Hippocampal formation (tissue), 2 donors: ENCODE measurements around the gene P2RX6.

Experiments used
- DNase-seq, 2 donors: peaks; one replicate each; lab custom pipeline; 2025; lab: John Stamatoyannopoulos, UW

The P2RX6 gene

GRCh38 chr22:21075516-21076138 lies 60.7 kb downstream of the P2RX6 start:
- no peak for DNase-seq

DNA sequence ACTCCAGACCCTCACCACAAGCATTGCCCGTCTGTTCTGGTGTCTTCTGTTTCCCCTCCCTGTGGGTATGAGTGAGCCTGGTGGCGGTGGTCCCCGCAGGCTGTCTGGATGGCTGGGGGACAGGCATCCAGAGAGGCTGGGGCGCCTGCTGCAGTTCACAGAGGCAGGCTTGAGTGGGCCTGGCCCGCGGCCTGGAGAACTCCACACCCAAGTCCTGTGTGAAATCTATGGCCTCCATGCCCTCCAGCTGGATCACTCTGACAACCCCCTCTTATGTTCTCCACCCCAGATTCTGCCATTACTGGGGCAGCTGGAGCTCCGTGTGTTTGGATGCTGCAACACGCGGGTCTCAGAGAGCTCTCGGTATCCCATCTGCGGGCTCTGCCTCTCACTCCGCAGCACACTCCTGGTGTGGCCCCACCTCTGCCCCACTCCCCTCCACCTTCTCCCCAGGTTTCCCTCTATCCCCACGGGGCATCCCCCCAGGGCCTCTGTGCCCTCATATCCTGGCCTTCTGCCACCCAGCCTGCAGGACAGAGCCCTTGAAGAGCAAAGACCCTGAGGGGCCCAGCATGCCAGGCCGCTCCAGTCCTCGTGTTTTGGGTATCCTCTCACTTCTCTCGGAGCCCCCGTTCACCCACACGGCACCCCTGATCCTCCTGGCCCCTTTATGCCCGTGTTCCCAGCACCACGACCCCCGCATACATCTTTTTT lies 62.1 kb downstream of the P2RX6 start:
- no peak for DNase-seq
